Natural killer cell (primary cell): ENCODE measurements around the gene LHFPL2. TPM values are rescaled to one million over a fixed set of nuclear protein-coding genes. Genes with fewer than 3 reads are reported as not detected.
"Not testable (repeated sequence)": the region's sequence is repeated elsewhere in the genome, so short reads cannot be mapped to it uniquely, and the experiment has no call there.

Experiments
- ATAC-seq, 3 donors: fragments of 150-1000 bp in 2 of 3; fragments of 200-7000 bp in 1 of 3; cut with Tn5 transposase; 1 replicate in 1 of 3; 2 replicates in 2 of 3; pipeline ENCODE4 v1.10.0; 2021; ENCODE audit warnings: mild to moderate bottlenecking in 2 of 3, moderate library complexity in 2 of 3
- DNase-seq, 2 donors: peaks; one replicate each; pipeline versions ENCODE4 v3.0.0 to v3.0.0-alpha.2; 2013 to 2021; ENCODE audit warnings: mixed read lengths in 1 of 2
- H3K27ac ChIP-seq: one replicate; pipeline ENCODE4 v1.5.1; 2013; ENCODE audit warnings: mild to moderate bottlenecking, low read length
- H3K27me3 ChIP-seq: one replicate; pipeline ENCODE4 v1.6.1; 2013; ENCODE audit warnings: low read length; ENCODE audit not compliant: control insufficient read depth, insufficient read depth
- H3K36me3 ChIP-seq: one replicate; pipeline ENCODE4 v1.6.1; 2013; ENCODE audit warnings: low read length; ENCODE audit not compliant: control insufficient read depth, insufficient read depth
- H3K4me1 ChIP-seq: one replicate; pipeline ENCODE4 v1.6.1; 2013; ENCODE audit warnings: low read length; ENCODE audit not compliant: control insufficient read depth, insufficient read depth
- H3K4me3 ChIP-seq: one replicate; pipeline ENCODE4 v1.5.1; 2013; ENCODE audit warnings: low read length
- H3K9me3 ChIP-seq: one replicate; pipeline ENCODE4 v1.6.1; 2013; ENCODE audit warnings: low read length; ENCODE audit not compliant: control insufficient read depth, insufficient read depth
- H3K27ac Mint-ChIP-seq, 2 donors: one replicate each; pipeline ENCODE4 v1.8.0; 2022; ENCODE audit warnings: mild to moderate bottlenecking in 2 of 2, mixed read lengths in 2 of 2, moderate library complexity in 1 of 2
- H3K27me3 Mint-ChIP-seq, 2 donors: one replicate each; pipeline ENCODE4 v1.8.0; 2022; ENCODE audit warnings: low read depth in 2 of 2, mixed read lengths in 2 of 2
- H3K36me3 Mint-ChIP-seq: one replicate; pipeline ENCODE4 v1.8.0; 2022; ENCODE audit warnings: mixed read lengths
- H3K4me1 Mint-ChIP-seq, 2 donors: one replicate each; pipeline ENCODE4 v1.8.0; 2022; ENCODE audit warnings: mixed read lengths in 2 of 2
- H3K4me3 Mint-ChIP-seq: one replicate; pipeline ENCODE4 v1.8.0; 2022; ENCODE audit warnings: mild to moderate bottlenecking, moderate library complexity, mixed read lengths
- H3K9me3 Mint-ChIP-seq, 2 donors: one replicate each; pipeline ENCODE4 v1.8.0; 2022; ENCODE audit warnings: mixed read lengths in 2 of 2
- WGBS: methylation state at CpG from one replicate; pipeline ENCODE4 v1.1.7; 2013; ENCODE audit warnings: missing lambda C conversion rate; ENCODE audit not compliant: insufficient coverage; 5-methylcytosine and 5-hydroxymethylcytosine counted together
- intact Hi-C: fragments of 100-400 bp; cut with micrococcal nuclease; formaldehyde crosslinking; loops from one replicate; pipeline ENCODE4 v1.14.2; 2022
- total RNA-seq, 4 donors: library from RNA; stranded (reverse); fragments of 120-200 nt in 1 of 4; gene quantifications; one replicate each; pipeline versions ENCODE4 v1.2.3 to v1.2.4, GENCODE V29; 2013 to 2022
- TF ChIP-seq, protein P1 (sequence below): fragments of 200-600 bp; IDR thresholded peaks from one replicate; pipeline ENCODE4 v1.8.0; 2022; ENCODE audit warnings: antibody characterized with exemption

LHFPL2 gene
- total RNA-seq, 3 donors from 2014 or later (not counting 1 experiment from before 2014, with no cell fraction given), result 0.85 to 1.9 (median 1.00) TPM

DNA sequence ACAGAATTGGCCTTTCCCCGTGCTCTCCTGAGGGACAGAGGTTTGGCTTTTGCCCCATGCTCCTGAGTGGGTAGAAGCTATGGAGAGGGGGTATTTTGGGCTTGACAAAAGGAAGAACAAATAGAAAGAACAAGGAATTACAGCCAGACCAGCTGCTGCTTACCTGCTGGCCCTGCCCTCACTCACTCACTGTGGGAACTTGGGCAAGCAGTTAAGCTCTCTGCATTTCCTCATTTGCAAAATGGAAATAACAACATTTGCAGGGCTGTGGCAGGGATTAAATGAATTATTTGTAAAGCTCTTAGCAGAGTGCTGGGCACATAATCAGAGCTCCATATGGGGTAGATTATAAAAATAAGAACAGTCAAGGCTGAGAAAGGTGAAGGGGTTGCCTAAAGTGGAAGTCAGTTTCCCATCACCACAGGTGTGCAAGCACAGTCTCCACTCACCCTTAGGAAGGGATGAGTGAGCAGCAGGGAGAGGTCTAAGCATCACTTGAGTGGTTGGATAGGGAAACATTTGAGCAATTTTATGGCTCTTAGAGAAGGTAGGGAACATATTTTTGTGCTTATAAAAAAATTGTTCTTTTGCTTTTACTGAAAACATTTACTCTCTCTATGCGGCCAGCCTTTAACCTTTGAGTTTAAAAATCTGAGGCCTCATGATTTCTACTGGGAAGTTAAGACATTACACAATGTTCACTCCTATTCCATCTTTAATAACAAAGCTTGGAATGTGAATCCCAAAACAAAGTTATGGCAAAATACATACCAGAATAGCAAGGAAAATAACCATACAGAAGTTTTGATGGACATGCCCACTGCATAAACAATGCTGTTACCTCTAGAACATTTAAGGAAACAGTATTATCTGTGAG, 42.8 kb upstream of the LHFPL2 start:
- intact Hi-C loops, result no loop called here
- no peak overlapping the region for H3K4me3 Mint-ChIP-seq

DNA sequence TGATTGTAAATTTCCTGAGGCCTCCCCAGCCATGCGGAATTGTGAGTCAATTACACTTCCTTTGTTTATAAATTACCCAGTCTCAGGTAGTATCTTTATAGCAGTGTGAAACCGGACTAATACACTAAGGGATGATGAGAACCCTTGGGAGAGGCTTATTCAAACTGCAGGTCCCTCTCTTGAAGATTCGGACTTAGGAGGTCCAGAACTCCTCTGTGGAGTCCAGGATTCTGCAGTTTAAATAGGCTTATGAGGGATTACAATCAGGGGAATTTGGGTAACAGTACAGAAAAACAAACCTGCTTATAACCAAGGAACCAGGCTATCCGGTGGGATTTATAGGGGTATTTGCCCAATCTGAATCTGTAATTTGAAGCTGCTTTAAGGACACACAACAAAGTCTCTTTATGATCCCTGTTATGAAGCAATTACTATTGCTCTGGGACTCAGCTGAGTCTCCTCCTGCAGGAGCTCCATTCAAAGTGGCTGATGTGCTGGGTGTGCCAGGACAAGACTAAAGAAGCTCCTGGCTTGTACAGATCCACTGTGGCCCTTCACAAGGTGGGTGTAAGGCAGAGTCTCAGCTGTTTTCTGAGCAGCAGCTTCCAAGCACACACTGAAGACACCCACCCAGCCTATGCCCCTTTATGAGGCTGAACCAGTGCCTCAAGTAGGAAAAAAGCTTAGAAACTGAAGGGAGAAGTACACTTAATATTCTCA, 41.8 kb upstream of the LHFPL2 start:
- no peaks in the 10 kb centered on the region for H3K9me3 Mint-ChIP-seq
- H3K4me1 Mint-ChIP-seq, result no peaks in the 10 kb centered on the region
- DNase-seq, result no peak
- TF ChIP-seq, protein P1, sequence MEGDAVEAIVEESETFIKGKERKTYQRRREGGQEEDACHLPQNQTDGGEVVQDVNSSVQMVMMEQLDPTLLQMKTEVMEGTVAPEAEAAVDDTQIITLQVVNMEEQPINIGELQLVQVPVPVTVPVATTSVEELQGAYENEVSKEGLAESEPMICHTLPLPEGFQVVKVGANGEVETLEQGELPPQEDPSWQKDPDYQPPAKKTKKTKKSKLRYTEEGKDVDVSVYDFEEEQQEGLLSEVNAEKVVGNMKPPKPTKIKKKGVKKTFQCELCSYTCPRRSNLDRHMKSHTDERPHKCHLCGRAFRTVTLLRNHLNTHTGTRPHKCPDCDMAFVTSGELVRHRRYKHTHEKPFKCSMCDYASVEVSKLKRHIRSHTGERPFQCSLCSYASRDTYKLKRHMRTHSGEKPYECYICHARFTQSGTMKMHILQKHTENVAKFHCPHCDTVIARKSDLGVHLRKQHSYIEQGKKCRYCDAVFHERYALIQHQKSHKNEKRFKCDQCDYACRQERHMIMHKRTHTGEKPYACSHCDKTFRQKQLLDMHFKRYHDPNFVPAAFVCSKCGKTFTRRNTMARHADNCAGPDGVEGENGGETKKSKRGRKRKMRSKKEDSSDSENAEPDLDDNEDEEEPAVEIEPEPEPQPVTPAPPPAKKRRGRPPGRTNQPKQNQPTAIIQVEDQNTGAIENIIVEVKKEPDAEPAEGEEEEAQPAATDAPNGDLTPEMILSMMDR, result no peak
- Histone ChIP-seq H3K4me3 (no peak overlapping the region), H3K4me1 (no peaks in the 10 kb centered on the region), H3K9me3 (no peaks in the 10 kb centered on the region), H3K27me3 (no peaks in the 10 kb centered on the region), H3K36me3 (no peaks in the 10 kb centered on the region), H3K27ac (no peak overlapping the region)
- intact Hi-C loops, result no loop called here
- no peak overlapping the region for H3K4me3 Mint-ChIP-seq
- no peaks in the 10 kb centered on the region for H3K36me3 Mint-ChIP-seq
- no peak for ATAC-seq
- WGBS, result 98% methylated on average over 3 of the region's 4 CpGs
- peaks cover 3 to 27% of the 10 kb centered on the region in 2 donors for H3K27me3 Mint-ChIP-seq
- H3K27ac Mint-ChIP-seq, result no peak overlapping the region

More for the DNA sequence above, 42.8 kb upstream of the LHFPL2 start:
- 79% methylated on average over 2 of the region's 2 CpGs for WGBS
- no peaks in the 10 kb centered on the region for H3K9me3 ChIP-seq
- no peaks in the 10 kb centered on the region for H3K4me1 ChIP-seq
- no peak overlapping the region for H3K4me3 ChIP-seq
- H3K27me3 ChIP-seq, result no peaks in the 10 kb centered on the region
- H3K36me3 ChIP-seq, result no peaks in the 10 kb centered on the region
- H3K36me3 Mint-ChIP-seq, result no peaks in the 10 kb centered on the region
- no peak for DNase-seq
- TF ChIP-seq, protein P1, result no peak
- H3K27ac Mint-ChIP-seq, result no peak overlapping the region
- no peak for ATAC-seq
- H3K9me3 Mint-ChIP-seq, result no peaks in the 10 kb centered on the region
- no peak overlapping the region for H3K27ac ChIP-seq
- no peaks in the 10 kb centered on the region for H3K4me1 Mint-ChIP-seq
- peaks cover 3 to 27% of the 10 kb centered on the region in 2 donors for H3K27me3 Mint-ChIP-seq

DNA sequence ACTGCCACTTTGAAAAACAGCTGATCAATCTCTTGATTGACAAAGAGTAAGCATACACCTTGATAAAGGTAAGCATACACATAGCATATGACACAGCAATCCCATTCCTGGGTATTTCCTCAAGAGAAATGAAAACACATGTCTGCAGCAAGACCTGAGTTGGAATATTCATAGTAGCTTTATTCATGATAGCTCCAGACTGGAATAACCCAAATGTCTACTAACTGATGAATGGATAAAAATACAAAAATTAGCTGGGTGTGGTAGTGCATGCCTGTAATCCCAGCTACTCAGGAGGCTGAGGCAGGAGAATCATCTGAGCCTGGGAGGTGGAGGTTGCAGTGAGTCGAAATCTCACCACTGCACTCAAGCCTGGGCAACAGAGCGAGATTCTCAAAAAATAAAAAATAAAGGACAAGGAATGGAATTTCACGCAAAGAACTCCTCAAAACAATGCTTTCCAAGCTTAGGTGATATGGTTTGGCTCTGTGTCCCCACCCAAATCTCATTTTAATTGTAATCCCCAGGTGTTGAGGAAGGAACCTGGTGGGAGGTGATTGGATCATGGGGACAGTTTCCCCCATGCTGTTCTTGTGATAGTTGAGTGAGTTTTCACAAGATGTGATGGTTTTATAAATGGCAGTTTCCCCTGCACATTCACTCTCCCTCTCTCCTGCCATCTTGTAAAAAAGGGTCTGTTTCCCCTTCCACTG, 41.1 kb upstream of the LHFPL2 start:
- H3K4me3 Mint-ChIP-seq, result no peak overlapping the region
- no peaks in the 10 kb centered on the region for H3K36me3 ChIP-seq
- TF ChIP-seq, protein P1, result no peak
- H3K36me3 Mint-ChIP-seq, result no peaks in the 10 kb centered on the region
- no peak for ATAC-seq
- no peaks in the 10 kb centered on the region for H3K9me3 Mint-ChIP-seq
- no peak for DNase-seq
- no peaks in the 10 kb centered on the region for H3K27me3 ChIP-seq
- 96% methylated on average over 2 of the region's 3 CpGs for WGBS
- no peaks in the 10 kb centered on the region for H3K4me1 ChIP-seq
- H3K27ac ChIP-seq, result no peak overlapping the region
- intact Hi-C loops, result no loop called here
- H3K4me1 Mint-ChIP-seq, result no peaks in the 10 kb centered on the region
- peaks cover 3 to 27% of the 10 kb centered on the region in 2 donors for H3K27me3 Mint-ChIP-seq
- no peak overlapping the region for H3K4me3 ChIP-seq
- no peak overlapping the region for H3K27ac Mint-ChIP-seq
- H3K9me3 ChIP-seq, result no peaks in the 10 kb centered on the region

DNA sequence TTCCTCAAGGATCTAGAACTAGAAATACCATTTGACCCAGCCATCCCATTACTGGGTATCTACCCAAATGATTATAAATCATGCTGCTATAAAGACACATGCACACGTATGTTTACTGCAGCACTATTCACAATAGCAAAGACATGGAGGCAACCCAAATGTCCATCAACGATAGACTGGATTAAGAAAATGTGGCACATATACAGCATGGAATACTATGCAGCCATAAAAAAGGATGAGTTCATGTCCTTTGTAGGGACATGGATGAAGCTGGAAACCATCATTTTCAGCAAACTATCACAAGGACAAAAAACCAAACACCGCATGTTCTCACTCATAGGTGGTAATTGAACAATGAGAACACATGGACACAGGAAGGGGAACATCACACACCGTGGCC, 38.9 kb upstream of the LHFPL2 start:
- H3K9me3 Mint-ChIP-seq, H3K4me1 ChIP-seq, H3K36me3 ChIP-seq, ATAC-seq, H3K4me3 Mint-ChIP-seq, H3K4me3 ChIP-seq, H3K36me3 Mint-ChIP-seq, H3K9me3 ChIP-seq, H3K27me3 ChIP-seq, H3K27ac Mint-ChIP-seq, intact Hi-C loops, H3K27ac ChIP-seq, DNase-seq, H3K4me1 Mint-ChIP-seq: not testable (repeated sequence)
- 92% methylated on average over 2 of the region's 4 CpGs for WGBS
- peaks cover 0 to 15% of the 10 kb centered on the region in 2 donors for H3K27me3 Mint-ChIP-seq

DNA sequence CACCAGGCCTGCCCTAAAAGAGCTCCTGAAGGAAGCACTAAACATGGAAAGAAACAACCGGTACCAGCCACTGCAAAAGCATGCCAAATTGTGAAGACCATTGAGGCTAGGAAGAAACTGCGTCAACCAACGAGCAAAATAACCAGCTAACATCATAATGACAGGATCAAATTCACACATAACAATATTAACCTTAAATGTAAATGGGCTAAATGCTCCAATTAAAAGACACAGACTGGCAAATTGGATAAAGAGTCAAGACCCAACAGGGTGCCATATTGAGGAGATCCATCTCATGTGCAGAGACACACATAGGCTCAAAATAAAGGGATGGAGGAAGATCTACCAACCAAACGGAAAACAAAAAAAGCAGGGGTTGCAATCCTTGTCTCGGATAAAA, 35.3 kb upstream of the LHFPL2 start:
- intact Hi-C loops, H3K36me3 ChIP-seq, H3K9me3 Mint-ChIP-seq, H3K4me3 Mint-ChIP-seq, H3K27ac Mint-ChIP-seq, H3K27ac ChIP-seq, H3K27me3 ChIP-seq, H3K9me3 ChIP-seq, H3K36me3 Mint-ChIP-seq, H3K4me1 ChIP-seq, H3K4me3 ChIP-seq, ATAC-seq, DNase-seq, H3K4me1 Mint-ChIP-seq, H3K27me3 Mint-ChIP-seq: not testable (repeated sequence)
- WGBS, result 100% methylated on average over 1 of the region's 5 CpGs
